PC-3 (cell line): Measurements from ENCODE around the gene TELO2. TPM values are rescaled to one million over a fixed set of nuclear protein-coding genes. Genes with fewer than 3 reads are reported as not detected.
A peak's percentile ranks its signal among the peaks of the same experiment; 100 is the strongest.

ENCODE experiments used
- ATAC-seq: fragments of 200-7000 bp; cut with Tn5 transposase; 2 replicates; pipeline ENCODE4 v1.9.1; 2020; ENCODE audit warnings: mild to moderate bottlenecking, moderate library complexity
- BruUV-seq: library from RNA; stranded (reverse); fragments of 400-500 nt; replicated peaks from 2 replicates; lab custom pipeline; 2021; lab: Mats Ljungman, UMichigan
- CTCF ChIA-PET: fragments of 300-600 bp; sonication (Branson Sonifier 250); formaldehyde crosslinking; loops from one replicate; lab custom pipeline; 2022; ENCODE audit warnings: antibody characterized with exemption; lab: Charles Lee
- POLR2A ChIA-PET: fragments of 300-600 bp; sonication (Branson Sonifier 250); formaldehyde crosslinking; loops from one replicate; lab custom pipeline; 2022; ENCODE audit warnings: antibody characterized with exemption; ENCODE audit not compliant: unreplicated experiment; lab: Charles Lee
- DNase-seq: peaks from one replicate; pipeline ENCODE4 v3.0.0-alpha.2; 2015
- H2AFZ ChIP-seq: fragments of 300-600 bp; sonication (generic); 2 replicates; pipeline ENCODE4 v1.6.0; 2016; ENCODE audit warnings: antibody characterized with exemption, low read length
- H3F3A ChIP-seq: fragments of 300-600 bp; sonication (generic); one replicate; pipeline ENCODE4 v1.6.0; 2017; ENCODE audit warnings: antibody characterized with exemption, low read length, control low read depth, mild to moderate bottlenecking; ENCODE audit not compliant: unreplicated experiment
- H3K27ac ChIP-seq: fragments of 300-600 bp; sonication (generic); 2 replicates; pipeline ENCODE4 v1.5.1; 2016; ENCODE audit warnings: mild to moderate bottlenecking, low read length
- H3K27me3 ChIP-seq: fragments of 300-600 bp; sonication (generic); 2 replicates; pipeline ENCODE4 v1.6.1; 2016; ENCODE audit warnings: low read length, mixed read lengths
- H3K36me3 ChIP-seq: fragments of 300-600 bp; sonication (generic); 2 replicates; pipeline ENCODE4 v1.6.1; 2016; ENCODE audit warnings: low read depth, mixed run types, low read length, mixed read lengths
- H3K4me1 ChIP-seq: fragments of 300-600 bp; sonication (generic); 2 replicates; pipeline ENCODE4 v1.5.1; 2016; ENCODE audit warnings: low read length; ENCODE audit not compliant: insufficient read depth
- H3K4me2 ChIP-seq: fragments of 300-600 bp; sonication (generic); 2 replicates; pipeline ENCODE4 v1.6.0; 2016; ENCODE audit warnings: low read length
- H3K4me3 ChIP-seq: fragments of 300-600 bp; sonication (generic); 2 replicates; pipeline ENCODE4 v1.5.1; 2016; ENCODE audit warnings: mild to moderate bottlenecking, low read length, mixed read lengths
- H3K79me2 ChIP-seq: fragments of 300-600 bp; sonication (generic); 2 replicates; pipeline ENCODE4 v1.6.1; 2017; ENCODE audit warnings: low read length, mixed read lengths
- H3K9ac ChIP-seq: fragments of 300-600 bp; sonication (generic); 2 replicates; pipeline ENCODE4 v1.6.0; 2016; ENCODE audit warnings: mild to moderate bottlenecking, low read length
- H3K9me2 ChIP-seq: fragments of 300-600 bp; sonication (generic); replicated peaks from 2 replicates; pipeline ENCODE4 v1.6.1; 2016; ENCODE audit warnings: mixed run types, low read length, mixed read lengths
- H3K9me3 ChIP-seq: fragments of 300-600 bp; sonication (generic); 2 replicates; pipeline ENCODE4 v1.6.1; 2016; ENCODE audit warnings: low read length, mixed read lengths
- H4K20me1 ChIP-seq: fragments of 300-600 bp; sonication (generic); 2 replicates; pipeline ENCODE4 v1.6.1; 2016; ENCODE audit warnings: low read length, mixed read lengths
- EZH2 ChIP-seq: fragments of 300-600 bp; sonication (generic); IDR thresholded peaks from one replicate; pipeline ENCODE4 v1.6.1; 2017; ENCODE audit warnings: antibody characterized with exemption, mild to moderate bottlenecking, low read length; ENCODE audit not compliant: unreplicated experiment
- EZH2phosphoT487 ChIP-seq: fragments of 300-600 bp; sonication (generic); IDR thresholded peaks from 2 replicates; pipeline ENCODE4 v1.6.1; 2018; ENCODE audit warnings: mild to moderate bottlenecking, antibody characterized with exemption, low read length, borderline replicate concordance
- intact Hi-C: fragments of 100-400 bp; cut with micrococcal nuclease; formaldehyde crosslinking; loops from 2 replicates; pipeline ENCODE4 v1.9.0; 2023
- total RNA-seq: library from RNA; depleted of rRNA; stranded (reverse); fragments of >200 nt; gene quantifications from 2 replicates; pipeline ENCODE4 v1.2.3, GENCODE V29; 2014
- TF ChIP-seq, protein P1 (sequence below): fragments of 300-600 bp; sonication (generic); conservative IDR thresholded peaks from 2 replicates; pipeline ENCODE4 v1.5.1; 2017; ENCODE audit warnings: antibody characterized with exemption, low read depth, mild to moderate bottlenecking, low read length

Gene TELO2
- total RNA-seq, 1 experiment from 2014 or later: 37.8 TPM

DNA sequence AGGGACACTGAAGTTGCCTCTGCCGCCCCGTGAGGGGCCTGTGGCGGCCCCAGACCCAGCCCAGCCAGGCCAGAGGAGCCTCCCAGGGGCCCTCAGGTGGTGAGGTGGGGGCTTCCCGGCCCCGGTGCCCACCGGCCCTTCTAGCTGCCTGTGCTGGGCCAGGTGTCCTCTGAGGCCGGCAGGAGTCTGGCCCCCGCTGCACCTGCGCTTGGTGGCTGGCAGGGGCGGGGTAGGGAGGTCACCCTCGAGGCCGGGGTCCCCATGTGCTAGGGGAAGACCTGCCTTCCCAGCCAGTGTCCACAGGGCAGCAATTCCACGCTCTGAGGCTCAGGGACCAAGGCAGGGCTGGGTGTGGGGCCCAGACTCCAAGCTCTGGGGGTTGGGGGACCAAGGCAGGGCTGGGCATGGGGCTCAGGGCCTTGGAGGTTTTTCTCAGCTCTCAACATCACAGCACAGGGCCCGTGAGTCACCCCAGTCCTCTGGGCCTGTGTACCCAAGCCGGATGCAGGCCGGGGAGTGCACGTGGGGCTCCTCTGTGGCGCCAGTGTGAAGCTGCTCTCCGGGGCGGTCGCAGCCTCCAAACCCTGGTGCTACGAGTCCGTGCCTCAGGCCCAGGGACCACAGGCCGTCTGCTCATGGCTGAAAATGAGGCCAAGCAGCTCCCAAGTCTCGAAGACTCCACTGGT lies 47.5 kb upstream of the TELO2 start:
- intact Hi-C loops: no loop called here
- no peaks in the 10 kb centered on the region for H3K36me3 ChIP-seq

DNA sequence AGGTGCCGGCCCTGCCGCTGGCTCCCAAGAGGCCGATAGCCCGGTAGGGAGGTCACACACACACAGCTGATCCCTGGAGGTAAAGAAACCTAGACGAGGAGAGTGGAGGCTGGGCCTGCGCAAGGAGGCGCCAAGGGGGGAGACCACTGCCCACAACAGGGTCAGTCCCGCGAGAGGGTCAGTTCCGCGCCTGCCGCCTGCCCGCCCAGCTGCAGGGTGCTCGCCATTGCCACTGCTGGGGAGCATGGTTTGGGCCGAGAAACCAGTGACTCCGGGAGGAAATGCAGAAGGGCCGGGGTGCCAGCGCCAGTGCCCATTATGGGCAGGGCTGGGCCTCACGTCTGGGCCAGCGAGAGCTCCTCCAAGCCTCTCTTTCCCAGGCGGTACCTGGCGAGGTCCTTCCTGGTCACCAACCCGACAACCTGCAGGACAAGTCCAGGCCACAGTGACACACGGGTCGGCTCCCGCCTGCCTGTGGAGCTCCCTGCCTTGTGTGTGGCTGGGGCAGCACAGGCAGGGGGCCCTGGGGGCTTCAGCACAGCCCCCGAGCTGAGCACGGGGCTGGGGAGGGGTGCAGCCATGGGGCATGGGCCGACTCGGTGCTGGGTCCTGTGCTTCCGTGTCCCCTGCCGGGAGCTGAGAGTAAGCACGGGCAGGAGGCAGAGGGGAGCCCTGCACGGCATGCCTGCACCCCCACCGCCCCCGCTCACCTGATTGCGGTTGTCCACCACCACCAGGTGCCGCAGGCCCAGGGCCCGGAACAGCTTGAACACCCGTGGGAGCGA lies 46.7 kb upstream of the TELO2 start:
- no peak overlapping the region for H3K4me2 ChIP-seq
- H3K4me3 ChIP-seq: no peak overlapping the region
- H3K9ac ChIP-seq: no peak overlapping the region
- TSS peak; percentile 23 for BruUV-seq
- H4K20me1 ChIP-seq: no peaks in the 10 kb centered on the region
- DNase-seq: no peak
- POLR2A ChIA-PET: no interaction called here
- no peak overlapping the region for H2AFZ ChIP-seq
- H3K27me3 ChIP-seq: no peaks in the 10 kb centered on the region
- CTCF ChIA-PET: no interaction called here
- intact Hi-C loops: no loop called here
- no peaks in the 10 kb centered on the region for H3F3A ChIP-seq
- no peaks in the 10 kb centered on the region for H3K9me3 ChIP-seq
- TF ChIP-seq, protein P1, sequence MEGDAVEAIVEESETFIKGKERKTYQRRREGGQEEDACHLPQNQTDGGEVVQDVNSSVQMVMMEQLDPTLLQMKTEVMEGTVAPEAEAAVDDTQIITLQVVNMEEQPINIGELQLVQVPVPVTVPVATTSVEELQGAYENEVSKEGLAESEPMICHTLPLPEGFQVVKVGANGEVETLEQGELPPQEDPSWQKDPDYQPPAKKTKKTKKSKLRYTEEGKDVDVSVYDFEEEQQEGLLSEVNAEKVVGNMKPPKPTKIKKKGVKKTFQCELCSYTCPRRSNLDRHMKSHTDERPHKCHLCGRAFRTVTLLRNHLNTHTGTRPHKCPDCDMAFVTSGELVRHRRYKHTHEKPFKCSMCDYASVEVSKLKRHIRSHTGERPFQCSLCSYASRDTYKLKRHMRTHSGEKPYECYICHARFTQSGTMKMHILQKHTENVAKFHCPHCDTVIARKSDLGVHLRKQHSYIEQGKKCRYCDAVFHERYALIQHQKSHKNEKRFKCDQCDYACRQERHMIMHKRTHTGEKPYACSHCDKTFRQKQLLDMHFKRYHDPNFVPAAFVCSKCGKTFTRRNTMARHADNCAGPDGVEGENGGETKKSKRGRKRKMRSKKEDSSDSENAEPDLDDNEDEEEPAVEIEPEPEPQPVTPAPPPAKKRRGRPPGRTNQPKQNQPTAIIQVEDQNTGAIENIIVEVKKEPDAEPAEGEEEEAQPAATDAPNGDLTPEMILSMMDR: no peak
- TF ChIP-seq EZH2 (no peak), EZH2phosphoT487 (no peak)
- H3K79me2 ChIP-seq: no peaks in the 10 kb centered on the region
- H3K27ac ChIP-seq: no peak overlapping the region
- no peak for ATAC-seq
- no peaks in the 10 kb centered on the region for H3K9me2 ChIP-seq
- no peaks in the 10 kb centered on the region for H3K4me1 ChIP-seq
- no peaks in the 10 kb centered on the region for H3K36me3 ChIP-seq

More for the DNA sequence above, 47.5 kb upstream of the TELO2 start:
- Histone ChIP-seq H3K27ac (no peak overlapping the region), H3K27me3 (no peaks in the 10 kb centered on the region), H3K4me3 (no peak overlapping the region), H3F3A (no peaks in the 10 kb centered on the region), H2AFZ (no peak overlapping the region), H3K79me2 (no peaks in the 10 kb centered on the region), H3K4me1 (no peaks in the 10 kb centered on the region), H4K20me1 (no peaks in the 10 kb centered on the region), H3K9me2 (no peaks in the 10 kb centered on the region), H3K9me3 (no peaks in the 10 kb centered on the region), H3K9ac (no peak overlapping the region), H3K4me2 (no peak overlapping the region)
- DNase-seq (no peak), ATAC-seq (no peak)
- no TSS peak for BruUV-seq
- ChIA-PET CTCF (no interaction called here), POLR2A (no interaction called here)
- TF ChIP-seq EZH2phosphoT487: no peak
- no peak for TF ChIP-seq EZH2
- TF ChIP-seq, protein P1: no peak

DNA sequence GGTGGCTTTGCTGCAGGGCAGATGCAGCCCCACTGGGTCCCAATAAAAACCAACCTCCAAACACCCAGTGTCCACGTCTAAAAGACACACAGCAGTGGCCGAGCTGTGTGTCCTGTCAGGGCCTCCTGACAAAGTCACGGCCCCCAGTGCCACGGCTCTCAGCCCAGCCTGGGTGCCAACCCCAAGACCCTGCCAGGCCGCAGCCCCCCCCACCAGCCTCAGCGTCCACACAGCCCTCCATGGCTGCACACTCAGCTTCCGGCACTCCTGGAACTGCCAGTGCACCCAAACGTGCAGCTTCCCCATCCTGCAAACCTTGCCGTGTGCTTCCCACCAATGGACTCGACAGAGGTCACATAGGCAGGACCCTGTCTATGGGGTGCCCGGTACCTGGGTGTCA lies 45.2 kb upstream of the TELO2 start:
- TF ChIP-seq EZH2 (no peak), EZH2phosphoT487 (no peak)
- TF ChIP-seq, protein P1: no peak
- Histone ChIP-seq H3K9me3 (no peaks in the 10 kb centered on the region), H2AFZ (no peak overlapping the region), H3F3A (no peaks in the 10 kb centered on the region), H3K27me3 (no peaks in the 10 kb centered on the region), H4K20me1 (no peaks in the 10 kb centered on the region), H3K9ac (no peak overlapping the region), H3K4me2 (no peak overlapping the region), H3K27ac (no peak overlapping the region), H3K79me2 (no peaks in the 10 kb centered on the region), H3K4me1 (no peaks in the 10 kb centered on the region), H3K36me3 (no peaks in the 10 kb centered on the region), H3K9me2 (no peaks in the 10 kb centered on the region), H3K4me3 (no peak overlapping the region)
- no peak for DNase-seq
- ChIA-PET POLR2A (no interaction called here), CTCF (no interaction called here)
- ATAC-seq: no peak
- BruUV-seq: no TSS peak
- intact Hi-C loops: no loop called here
